Mucosa of gallbladder (tissue), 1 donor: Measurements from ENCODE around the gene IMMT. TPM values are rescaled to one million over a fixed set of nuclear protein-coding genes. Genes with fewer than 3 reads are reported as not detected.

Source experiments
- DNase-seq: peaks from one replicate; pipeline ENCODE4 v3.0.0-alpha.2; 2020; ENCODE audit warnings: low spot score
- total RNA-seq: library from RNA; stranded (reverse); gene quantifications from one replicate; pipeline ENCODE4 v1.2.1, GENCODE V29; 2021
- donor health status: DM: no; HTN: no; CAD: no.

Gene IMMT
- total RNA-seq, 1 donor from 2014 or later: 74.7 TPM

DNA sequence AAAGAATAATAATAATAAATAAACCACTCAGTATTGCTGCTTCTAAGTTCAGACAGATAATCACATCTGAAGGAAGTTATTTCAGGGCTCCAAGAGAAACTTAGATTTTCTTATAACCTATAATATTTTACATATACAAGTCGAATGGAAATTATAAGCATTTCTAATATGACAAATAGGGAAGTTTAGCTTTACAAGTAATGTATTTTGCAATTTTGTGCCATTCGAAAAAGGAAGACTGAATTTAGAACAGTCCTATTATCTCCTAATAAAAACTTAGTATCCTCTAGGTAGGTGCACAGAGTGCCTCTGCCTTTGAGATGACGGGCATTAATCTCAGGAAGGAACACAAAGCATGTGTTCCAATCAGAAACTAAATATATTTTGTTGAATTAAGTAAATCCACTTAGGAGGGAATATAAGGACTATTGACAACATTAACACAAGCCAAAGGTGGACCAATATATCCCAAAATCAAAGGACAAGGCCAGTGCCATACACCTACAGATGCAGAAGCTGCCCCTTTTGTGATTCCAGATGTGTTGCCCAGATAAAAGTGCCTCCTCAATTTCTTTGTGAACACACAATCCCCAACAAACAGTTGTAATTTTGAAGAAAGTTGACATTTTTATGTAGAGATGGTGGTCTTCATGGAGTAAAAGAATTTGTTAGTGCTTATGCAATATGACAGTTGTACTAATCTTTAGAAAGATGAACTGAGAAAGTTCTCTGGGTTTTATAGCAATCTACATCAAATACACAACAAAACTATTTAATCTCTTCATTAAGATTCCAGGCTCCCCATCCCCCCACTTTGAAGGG lies 52.6 kb downstream of the IMMT start:
- no peak for DNase-seq

DNA sequence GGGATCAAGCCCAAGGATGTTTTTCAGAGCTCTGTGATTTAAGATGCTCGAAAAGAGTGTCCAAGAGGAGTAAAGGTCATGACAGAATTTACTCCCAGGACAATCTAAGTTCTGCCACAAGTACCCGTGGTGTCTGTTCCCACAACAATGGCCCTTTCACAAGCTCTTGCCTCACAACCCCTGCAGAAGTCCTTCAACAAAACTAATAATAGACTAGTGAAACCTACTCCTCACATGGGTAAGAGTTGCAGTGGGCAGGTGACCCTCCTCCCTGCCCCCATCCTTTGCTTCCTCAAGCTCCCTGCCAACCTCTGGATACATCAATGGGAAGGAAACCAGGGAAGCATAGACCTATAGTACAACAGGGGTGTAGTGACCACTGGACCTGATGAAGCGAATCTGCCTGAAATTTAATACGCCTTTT lies 54.3 kb downstream of the IMMT start:
- DNase-seq: no peak

DNA sequence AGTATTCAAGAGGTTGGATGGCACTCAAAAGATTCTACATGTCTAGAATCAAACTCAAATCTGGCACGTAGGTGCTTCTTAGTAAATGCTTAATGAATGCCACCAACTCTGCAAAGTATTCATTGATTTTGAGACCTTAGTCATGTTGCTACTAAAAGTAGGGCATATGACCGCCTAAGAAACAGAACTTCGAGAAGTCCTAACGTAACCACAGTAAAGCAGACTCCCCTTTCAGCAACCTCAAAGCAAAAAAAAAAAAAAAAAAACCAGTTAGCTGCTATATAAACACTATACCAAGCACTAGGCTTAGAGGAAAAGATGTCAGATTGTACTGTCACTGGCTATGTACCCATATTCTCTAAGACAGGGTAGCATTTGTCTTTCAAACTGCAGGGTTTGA lies 55.3 kb downstream of the IMMT start:
- DNase-seq: no peak

DNA sequence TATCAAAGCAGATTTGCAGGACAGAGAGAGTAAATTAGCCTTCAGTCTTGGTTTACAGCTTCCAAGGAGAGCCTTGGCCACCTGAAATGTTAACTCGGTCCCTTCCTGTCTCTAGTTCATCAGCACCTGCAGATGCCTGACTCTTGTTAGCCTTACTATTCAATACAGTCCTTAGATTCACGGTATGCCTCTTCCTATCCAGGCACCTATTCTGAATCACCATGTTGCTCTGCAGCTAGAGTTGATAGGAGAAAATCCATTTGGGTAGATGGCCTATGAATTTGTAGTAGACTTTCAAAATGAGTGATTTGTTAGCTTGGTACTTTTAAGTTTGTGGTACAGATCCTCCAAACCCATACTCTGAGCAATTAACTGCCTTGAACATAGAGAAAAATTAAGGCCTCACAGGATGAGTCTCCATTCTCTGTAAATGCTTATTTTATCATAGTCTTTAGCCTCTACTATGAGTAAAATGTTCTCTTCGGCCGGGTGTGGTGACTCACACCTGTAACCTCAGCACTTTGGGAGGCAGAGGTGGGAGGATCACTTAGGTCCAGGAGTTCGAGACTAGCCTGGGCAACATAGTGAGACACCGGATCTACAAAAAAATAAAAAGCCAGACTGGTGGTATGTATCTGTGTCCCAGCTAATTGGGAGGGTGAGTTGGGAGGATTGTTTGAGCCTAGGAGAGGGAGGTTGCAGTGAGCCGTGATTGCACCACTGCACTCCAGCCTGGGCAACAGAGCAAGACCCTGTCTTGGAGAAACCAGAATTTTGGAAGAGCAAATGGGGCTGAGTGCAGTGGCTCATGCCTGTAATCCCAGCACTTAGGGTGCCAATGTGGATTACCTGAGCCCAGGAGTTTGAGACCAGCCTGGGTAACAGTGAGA lies 56.3 kb downstream of the IMMT start:
- no peak for DNase-seq

DNA sequence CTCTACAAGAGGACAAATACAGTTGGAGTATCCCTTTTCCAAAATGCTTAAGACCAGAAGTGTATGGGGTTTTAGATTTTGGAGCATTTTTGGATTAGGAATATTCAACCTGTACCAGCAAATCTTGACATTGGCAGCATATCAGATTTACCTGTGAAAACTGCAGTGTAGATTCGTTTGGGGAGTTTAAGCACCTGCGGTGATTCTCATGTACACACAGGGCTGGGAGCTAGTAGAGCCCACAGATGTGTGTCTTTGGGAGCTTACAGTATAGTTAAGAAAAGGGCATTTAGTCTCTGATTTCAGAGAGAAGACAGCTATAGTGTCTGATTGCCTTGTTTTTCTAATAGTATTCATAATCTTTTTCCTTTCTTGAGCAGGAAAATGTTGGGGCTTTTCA lies 59.1 kb downstream of the IMMT start:
- no peak for DNase-seq

DNA sequence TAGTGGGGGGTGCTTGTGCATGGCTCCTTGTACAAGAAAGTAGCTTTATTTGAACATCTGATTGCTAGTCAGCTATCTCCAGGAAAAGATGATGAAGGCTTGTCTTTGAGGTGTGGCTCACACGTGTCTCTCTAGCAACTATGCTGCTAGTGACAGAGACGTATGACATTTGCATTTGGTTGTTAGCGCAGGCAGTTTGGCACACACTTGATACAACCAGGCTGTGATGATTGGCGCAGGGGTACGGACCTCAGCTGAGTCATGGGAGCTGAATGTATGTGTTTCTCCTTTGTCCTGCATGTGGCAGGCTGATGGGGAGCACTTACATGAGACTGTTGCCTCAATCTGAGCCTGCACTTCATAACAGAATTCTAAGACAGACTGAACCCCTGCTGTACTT lies 59.6 kb downstream of the IMMT start:
- DNase-seq: no peak

DNA sequence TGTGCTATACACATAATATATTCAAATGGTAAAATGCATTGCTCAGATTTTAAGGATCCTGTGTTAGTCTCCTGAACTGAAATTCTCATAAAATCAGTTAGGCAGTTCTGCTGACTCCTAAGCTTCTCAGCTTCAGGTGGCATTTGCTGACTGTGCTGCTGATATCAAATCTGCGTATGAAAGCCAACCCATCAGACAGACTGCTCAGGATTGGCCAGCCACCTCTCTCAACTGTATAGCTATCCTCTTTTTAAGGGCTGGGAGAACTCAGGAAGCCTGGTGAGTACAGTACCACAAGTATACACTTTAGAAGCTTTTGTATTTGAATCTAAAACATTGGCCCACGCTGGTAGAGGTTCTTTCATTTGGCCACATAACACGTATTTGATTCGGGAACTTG lies 60.6 kb downstream of the IMMT start:
- no peak for DNase-seq

DNA sequence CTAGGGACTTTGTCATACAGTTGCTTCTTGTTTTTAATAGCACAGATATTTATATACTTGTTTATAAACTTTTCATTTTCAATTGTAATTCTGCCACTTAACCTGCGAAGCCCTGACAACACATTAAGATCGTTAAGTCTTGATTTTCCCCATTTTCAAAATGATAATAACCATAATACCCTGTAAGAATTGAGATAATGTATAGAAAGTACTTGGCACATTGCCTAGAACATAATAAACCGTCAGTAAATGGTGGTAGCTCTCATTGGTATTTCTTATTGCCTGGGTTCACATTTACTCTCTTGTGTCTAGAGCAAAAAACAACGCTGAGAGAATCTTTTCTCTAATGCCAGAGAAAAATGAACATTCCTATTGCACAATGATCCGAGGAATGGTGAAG lies 70.6 kb downstream of the IMMT start:
- DNase-seq: no peak

DNA sequence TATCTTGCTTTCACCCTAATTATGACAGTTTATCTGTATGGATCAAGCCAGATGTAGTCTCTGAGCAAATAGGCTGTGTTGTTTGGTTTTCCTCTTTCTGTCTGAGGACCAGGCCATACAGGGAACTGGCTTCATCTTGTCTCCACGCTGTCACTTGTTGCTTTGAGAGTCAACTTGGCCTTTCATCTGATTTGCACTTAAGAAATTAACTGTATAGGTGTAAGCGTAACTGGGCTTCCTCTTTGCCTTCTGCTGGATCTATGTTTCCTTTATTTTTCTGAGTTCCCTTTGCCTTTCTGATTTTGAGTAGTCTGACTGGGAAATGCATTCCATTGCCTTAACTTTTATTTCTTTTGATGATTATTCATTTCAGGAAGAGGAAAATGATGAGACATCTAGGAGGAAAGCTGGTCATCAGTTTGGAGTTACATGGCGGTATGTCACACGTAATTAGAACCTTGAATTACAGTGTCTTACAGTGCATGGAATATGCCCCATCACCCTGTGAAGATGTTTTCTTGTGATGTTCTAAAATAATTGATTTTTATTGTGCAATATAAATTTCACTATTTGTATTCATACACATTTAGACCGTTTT lies 71.8 kb downstream of the IMMT start:
- no peak for DNase-seq

DNA sequence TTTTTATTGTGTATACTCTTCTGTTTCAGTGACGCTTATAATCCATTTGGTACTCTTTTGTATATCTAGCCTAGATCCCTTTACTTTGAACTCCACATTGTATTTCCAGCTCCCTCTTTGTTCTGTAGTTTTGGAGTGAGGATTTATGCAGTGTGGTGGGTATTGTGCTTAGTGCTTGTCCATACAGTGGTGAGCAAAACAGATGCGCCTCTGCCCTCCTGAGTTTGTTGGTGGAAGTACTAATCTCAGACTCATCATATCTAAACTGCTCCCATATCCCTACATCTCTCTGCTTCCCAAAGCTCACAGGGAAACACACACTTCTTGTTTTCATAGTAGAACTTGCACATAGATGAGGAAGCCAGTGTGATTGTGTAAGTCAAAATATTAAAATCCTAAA lies 77.1 kb downstream of the IMMT start:
- DNase-seq: no peak

DNA sequence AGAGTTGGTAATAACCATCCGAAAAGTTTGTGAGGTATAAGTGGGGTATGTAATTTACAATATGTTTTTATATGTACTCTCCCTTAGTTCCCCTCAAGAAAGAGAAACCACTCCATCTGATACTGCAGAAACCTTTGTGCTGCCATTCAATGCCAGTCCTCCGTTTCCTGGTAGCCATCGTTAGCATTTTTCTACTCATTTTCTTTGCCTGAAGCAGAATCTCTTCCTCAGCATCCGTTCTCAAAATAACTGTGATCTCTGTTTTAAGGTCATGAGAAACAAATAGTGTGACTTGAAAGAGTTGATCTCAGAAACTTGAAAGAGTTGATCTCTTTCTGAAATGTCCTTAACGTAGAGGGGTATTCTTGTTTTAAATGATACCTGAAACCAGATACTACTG lies 88.2 kb downstream of the IMMT start:
- DNase-seq: no peak

DNA sequence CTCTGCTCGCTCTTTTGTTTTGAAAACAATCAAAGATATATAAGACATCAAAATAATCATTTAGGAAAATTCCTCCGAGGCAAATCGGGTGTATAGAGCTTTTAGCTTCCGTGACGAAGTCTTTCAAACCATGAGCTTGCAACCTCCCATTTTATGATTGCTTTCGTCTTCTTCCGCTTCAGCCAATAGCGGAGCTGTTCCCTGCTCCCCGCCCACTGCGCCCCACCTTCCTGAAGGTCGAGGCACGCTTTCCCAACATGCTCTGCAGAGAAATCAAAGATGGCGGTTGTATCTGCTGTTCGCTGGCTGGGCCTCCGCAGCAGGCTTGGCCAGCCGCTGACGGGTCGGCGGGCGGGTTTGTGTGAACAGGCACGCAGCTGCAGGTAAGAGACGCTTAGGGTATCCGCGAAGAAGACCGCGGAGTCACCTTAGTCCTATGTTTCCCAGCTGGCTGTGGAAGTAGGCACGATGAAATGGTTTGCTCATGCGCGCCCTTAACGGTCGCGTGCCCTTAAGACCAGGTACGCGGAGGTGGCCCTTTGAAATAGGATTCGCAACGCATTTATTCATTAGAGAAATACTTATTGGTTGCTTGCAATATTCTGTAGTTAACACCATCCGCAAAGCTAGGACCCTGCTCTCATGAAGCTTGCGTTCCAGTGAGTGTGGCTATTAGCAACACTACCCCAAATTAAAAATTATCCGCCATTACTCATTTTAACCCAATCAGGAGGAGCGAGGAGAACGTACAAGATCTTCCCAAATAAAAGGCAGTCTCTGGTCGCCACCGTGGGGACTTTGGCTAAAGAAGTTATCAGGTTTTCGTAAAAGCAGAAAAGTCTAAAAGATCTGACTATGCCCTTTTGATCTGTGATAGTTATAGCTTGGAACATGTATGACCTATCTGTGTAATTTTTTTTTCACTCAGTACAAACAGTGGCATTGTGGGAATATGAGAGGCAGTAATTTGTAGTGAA lies 89.0 kb downstream of the IMMT start, which contains the start of gene PTCD3:
Gene PTCD3 (plus strand): TSS at position 267 of the 977 bp plus-strand sequence. CDS start 13 bp downstream, at position 280.
- DNase-seq: peak; percentile 95

DNA sequence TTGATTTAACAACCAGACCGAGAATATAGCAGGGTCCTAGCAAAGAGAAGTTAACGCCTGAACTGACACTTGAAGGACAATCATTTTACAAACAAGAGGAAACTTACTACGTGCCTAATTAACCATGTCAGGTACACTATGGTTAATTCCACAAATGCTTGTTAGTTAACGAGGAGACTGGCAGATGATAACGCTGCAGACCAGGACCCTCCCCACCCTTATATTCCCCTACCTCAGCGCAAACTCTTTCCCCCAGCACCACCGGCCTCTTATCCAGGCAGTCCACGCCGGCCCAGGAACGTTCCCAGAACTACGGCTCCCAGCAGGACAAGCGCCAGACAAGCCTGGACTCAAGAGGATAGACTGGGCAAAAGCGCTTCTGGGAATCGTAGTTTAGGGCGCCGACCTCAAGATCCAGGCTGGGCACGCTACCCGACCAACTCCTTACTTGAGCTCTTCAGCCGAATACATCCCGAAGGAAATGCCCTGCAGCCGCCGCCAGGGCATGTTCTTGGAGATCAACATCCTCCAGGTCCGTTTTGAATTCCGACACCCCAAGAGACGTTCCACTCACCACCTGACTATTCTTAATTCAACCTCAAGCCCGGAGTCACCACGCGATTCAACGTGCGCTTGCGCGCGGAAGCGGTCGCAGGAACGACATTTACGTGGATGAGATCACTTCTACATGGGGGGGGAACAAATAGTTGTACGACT lies 89.9 kb downstream of the IMMT start, which contains the start of gene POLR1A:
Gene POLR1A (minus strand): TSS at position 635 of the 717 bp plus-strand sequence. CDS start 110 bp downstream, at position 525.
- peak; percentile 92 for DNase-seq

DNA sequence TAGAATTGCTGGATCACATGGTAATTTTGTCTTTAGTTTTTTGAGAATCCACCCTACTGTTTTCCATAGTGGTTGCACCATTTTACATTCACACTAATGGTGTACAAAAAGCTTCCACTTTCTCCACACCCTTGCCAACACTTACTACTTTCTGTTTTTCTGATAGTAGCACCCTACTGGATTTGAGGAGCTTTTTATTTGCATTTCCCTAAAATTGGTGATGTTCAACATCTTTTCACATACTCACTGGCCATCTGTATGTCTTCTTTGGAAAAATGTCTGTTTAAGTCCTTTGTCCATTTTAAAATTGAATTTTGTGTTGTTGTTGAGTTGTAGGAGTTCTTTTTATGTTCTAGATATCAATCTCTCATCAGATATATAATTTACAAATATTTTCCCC lies 93.1 kb downstream of the IMMT start:
- no peak for DNase-seq

DNA sequence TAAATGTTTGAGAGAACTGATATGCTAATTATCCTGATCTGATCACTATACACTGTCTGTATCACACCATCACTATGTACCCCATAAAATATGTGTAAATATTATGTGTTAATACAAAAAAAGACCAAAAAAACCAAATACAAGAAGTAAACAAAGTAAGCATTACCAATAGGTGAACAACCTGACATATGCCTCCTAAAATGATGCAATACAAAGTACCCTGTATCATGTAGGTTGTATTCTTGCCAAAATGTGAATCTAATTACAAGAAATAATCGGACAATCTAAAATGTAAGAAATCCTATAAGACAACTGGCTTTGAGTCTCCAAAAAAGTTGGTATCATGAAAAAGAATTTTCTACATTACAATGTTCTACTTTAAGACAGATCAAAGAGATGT lies 97.3 kb downstream of the IMMT start:
- DNase-seq: no peak

DNA sequence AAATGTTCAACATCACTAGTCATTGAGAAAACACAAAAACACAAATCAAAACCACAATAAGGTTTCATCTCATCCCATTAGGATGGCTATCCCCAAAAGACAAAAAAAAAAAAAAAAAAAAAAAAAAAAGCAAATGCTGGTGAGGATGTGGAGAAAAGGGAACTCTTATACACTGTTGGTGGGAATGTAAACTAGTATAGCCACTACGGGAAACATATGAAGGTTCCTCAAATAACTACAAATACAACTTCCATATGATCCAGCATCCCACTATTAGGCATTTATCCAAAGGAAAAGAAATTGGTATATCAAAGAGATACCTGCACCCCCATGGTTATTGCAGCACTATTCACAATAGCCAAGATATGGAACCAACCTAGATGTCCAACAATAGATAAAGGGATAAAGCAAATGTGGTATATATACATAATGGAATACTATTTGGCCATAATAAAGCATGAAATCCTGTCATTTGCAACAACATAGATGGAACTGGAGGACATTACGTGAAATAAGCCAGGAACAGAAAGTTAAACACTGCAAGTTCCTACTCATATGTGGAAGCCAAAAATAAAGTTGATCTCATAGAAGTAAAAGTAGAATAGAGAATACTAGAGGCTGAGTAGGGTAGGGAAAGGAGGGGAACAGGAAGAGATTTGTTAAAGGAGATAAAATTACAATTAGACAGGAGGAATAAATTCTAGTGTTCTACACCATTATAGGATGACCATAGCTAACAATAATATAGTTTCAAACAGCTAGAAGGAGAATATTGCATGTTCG lies 98.0 kb downstream of the IMMT start:
- DNase-seq: no peak

DNA sequence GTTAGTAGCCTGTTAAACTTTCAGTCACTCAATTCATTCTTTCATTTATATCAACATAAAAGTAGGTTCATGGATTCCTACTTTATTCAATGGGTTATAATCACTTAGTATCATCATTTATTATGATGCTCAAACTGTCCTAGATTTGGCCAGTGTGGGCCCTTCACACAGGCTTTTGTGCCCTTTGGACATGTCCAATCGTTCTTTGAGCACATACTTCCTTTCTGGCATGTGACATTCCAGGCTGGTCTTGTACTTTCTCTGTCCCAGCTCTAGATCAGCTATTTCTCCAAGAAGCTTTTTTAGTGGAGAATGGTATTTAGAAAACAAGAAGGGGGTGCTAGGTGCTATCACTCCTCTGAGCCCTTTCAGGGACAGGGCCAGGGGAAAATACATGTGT lies 101.0 kb downstream of the IMMT start:
- DNase-seq: no peak
